Tongue (tissue), 2 donors: Measurements from ENCODE around the gene GPR162. TPM values are rescaled to one million over a fixed set of nuclear protein-coding genes. Genes with fewer than 3 reads are reported as not detected.

Experiments used
- DNase-seq: peaks from one replicate; pipeline ENCODE4 v3.0.0-alpha.2; 2015
- total RNA-seq: library from RNA; depleted of rRNA; stranded (reverse); fragments of >200 nt; gene quantifications from one replicate; pipeline ENCODE4 v1.2.3, GENCODE V29; 2014

GPR162 gene
- total RNA-seq, 1 donor from 2014 or later = 13.1 TPM

GRCh38 chr12:6788972-6789924, 32.4 kb upstream of the GPR162 start, which contains the start of gene CD4:
CD4 (plus strand) TSS chr12:6789528; CDS start chr12:6800139, 10,611 bp downstream.
- DNase-seq = peak; percentile 35

GRCh38 chr12:6790496-6791150, 31.0 kb upstream of the GPR162 start:
- DNase-seq = no peak

- no peak for DNase-seq
Observed at GRCh38 chr12:6791931-6792520, 29.6 kb upstream of the GPR162 start.

GRCh38 chr12:6792522-6793201, 29.0 kb upstream of the GPR162 start:
- peak; percentile 48 for DNase-seq

GRCh38 chr12:6795088-6795487, 26.5 kb upstream of the GPR162 start:
- DNase-seq = no peak

GRCh38 chr12:6796576-6796975, 25.0 kb upstream of the GPR162 start:
- no peak for DNase-seq

GRCh38 chr12:6799147-6799546, 22.5 kb upstream of the GPR162 start:
- DNase-seq = no peak

GRCh38 chr12:6807170-6807569, 14.5 kb upstream of the GPR162 start:
- DNase-seq = no peak

- DNase-seq = no peak
Observed at GRCh38 chr12:6809056-6809455, 12.6 kb upstream of the GPR162 start.

GRCh38 chr12:6810758-6811157, 10.9 kb upstream of the GPR162 start:
- no peak for DNase-seq

GRCh38 chr12:6813363-6813762, 8.3 kb upstream of the GPR162 start:
- no peak for DNase-seq

GRCh38 chr12:6816598-6816997, 5.0 kb upstream of the GPR162 start:
- no peak for DNase-seq

GRCh38 chr12:6817098-6817497, 4.5 kb upstream of the GPR162 start:
- no peak for DNase-seq

- DNase-seq = no peak
Observed at GRCh38 chr12:6817662-6818157, 3.9 kb upstream of the GPR162 start.

- DNase-seq = no peak
Observed at GRCh38 chr12:6818222-6818621, 3.4 kb upstream of the GPR162 start.

- DNase-seq = no peak
Observed at GRCh38 chr12:6818645-6819044, 3.0 kb upstream of the GPR162 start.

GRCh38 chr12:6819106-6820030, 2.3 kb upstream of the GPR162 start:
- no peak for DNase-seq

- no peak for DNase-seq
Observed at GRCh38 chr12:6820166-6820565, 1.5 kb upstream of the GPR162 start.

- DNase-seq = no peak
Observed at GRCh38 chr12:6822426-6823135, 960 bp downstream of the GPR162 start.
